SK-N-MC (cell line): Measurements from ENCODE around the gene R3HDM2.

Experiments
- EZH2 ChIP-seq: fragments of 200-600 bp; sonication (generic); IDR thresholded peaks from one replicate; pipeline ENCODE4 v1.6.1; 2017; ENCODE audit warnings: antibody characterized with exemption
- FOXP2 ChIP-seq: optimal IDR thresholded peaks from 2 replicates; pipeline ENCODE3; 2011; ENCODE audit warnings: mild to moderate bottlenecking, moderate library complexity; ENCODE audit not compliant: insufficient read depth; ENCODE audit errors: extremely low read length, control extremely low read depth
- POLR2AphosphoS5 ChIP-seq: IDR thresholded peaks from 2 replicates; pipeline ENCODE4 v1.6.1; 2012; ENCODE audit warnings: mild to moderate bottlenecking, low read depth, low read length, borderline replicate concordance

DNA sequence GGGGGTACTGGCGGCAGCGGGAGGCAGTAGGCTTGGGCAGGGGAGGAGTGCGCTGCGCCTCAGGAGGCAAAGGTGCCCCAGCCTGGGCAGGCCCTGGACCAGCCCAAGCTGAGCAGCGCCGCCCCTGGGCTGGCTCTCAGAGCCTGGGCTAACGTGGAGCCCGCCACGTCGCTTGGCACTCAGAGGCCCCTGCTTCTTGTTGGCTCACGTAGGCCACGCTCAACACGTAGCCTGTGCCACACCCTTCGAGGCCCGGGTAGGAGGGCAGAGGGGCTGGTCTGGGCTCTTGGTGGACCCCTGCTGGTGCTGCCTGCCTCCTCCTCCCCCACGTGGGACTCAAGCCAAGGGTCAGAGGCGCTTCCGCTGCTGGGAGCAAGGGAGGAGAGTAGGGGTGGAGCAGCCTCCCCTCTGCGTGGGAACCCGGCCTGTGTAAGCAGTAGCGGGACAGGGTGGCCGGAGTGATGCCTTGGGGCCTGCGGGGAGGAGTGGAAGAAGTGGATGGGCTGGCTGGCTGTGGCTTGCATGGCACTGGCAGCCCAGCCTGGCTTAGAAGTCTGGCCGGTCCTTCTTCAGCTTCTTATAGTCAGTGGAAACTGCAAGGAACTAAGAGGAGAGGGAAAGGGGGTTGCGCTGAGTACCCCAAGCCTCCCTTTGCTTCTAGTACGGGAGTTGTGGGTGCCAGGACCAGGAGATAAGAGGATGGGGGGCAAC is 195.7 kb downstream of the R3HDM2 start:
- no peak for TF ChIP-seq EZH2
- TF ChIP-seq POLR2AphosphoS5: no peak; the same call in 1 of the 2 replicates
- no peak for TF ChIP-seq FOXP2
